ENCODE measurements around the gene NAA16. TPM values are rescaled to one million over a fixed set of nuclear protein-coding genes. Genes with fewer than 3 reads are reported as not detected.

NAA16 gene
- total RNA-seq, 1 donor from 2014 or later = 6.5 TPM

DNA sequence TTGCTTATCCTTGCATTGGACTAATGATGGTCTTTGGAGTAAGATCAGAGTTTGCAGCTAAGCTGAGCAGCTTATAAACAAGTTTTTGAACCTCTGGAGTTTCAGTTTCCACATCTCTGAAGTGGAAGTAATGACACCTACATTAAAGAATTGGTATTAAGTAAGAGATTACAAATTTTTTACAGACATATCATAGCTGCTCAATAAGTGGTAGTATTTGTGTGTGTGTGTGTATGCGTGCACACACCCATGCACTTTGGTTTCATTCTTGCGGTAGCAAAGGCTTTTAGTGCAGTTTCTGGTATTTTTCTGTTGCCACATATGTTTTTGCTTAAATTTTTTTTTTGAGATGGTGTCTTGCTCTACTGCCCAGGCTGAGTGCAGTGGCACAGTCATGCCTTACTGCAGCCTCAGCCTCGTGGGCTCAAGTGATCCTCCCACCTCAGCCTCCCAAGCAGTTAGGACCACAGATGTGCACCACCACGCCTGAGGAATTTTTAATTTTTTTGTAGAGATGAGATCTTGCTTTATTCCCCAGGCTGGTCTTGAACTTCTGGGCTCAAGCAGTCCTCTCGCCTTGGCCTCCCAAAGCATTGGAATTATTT lies 4.5 kb downstream of the NAA16 start:
- peaks cover 60% of the 10 kb centered on the region for H3K4me1 ChIP-seq
- no peak overlapping the region for H3K27ac ChIP-seq (replicated peaks)
- H3K27me3 ChIP-seq (ENCODE audit: low read depth) = no peaks in the 10 kb centered on the region
- intact Hi-C loops (cut with micrococcal nuclease) = no loop called here
- H3K36me3 ChIP-seq = peaks cover 4% of the 10 kb centered on the region
- TF ChIP-seq, protein P1, sequence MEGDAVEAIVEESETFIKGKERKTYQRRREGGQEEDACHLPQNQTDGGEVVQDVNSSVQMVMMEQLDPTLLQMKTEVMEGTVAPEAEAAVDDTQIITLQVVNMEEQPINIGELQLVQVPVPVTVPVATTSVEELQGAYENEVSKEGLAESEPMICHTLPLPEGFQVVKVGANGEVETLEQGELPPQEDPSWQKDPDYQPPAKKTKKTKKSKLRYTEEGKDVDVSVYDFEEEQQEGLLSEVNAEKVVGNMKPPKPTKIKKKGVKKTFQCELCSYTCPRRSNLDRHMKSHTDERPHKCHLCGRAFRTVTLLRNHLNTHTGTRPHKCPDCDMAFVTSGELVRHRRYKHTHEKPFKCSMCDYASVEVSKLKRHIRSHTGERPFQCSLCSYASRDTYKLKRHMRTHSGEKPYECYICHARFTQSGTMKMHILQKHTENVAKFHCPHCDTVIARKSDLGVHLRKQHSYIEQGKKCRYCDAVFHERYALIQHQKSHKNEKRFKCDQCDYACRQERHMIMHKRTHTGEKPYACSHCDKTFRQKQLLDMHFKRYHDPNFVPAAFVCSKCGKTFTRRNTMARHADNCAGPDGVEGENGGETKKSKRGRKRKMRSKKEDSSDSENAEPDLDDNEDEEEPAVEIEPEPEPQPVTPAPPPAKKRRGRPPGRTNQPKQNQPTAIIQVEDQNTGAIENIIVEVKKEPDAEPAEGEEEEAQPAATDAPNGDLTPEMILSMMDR (IDR thresholded peaks at IDR 0.05; ENCODE audit: borderline replicate concordance) = no peak
- no peak overlapping the region for H3K4me3 ChIP-seq
- DNase-seq = no peak
- no peaks in the 10 kb centered on the region for H3K9me3 ChIP-seq (replicated peaks)

DNA sequence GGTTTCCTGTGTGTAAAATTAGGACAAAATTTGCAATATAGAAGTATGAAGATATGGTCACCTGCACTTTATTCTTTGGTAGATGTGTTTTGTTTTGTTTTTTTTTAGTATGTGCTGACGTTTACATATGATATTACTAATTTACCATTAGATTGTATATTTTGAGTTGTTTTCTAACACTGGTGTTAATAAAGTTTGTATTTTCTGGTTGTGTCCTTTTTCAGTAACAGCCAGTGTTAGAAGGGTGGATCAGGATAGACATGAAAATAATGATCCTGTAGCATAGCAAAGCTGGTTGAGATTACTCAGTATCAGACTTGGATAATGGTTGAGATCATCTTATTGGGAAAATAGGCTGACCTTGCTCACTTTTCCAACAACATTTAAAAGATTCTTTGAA lies 6.2 kb downstream of the NAA16 start:
- DNase-seq = no peak
- Histone ChIP-seq H3K27ac (replicated peaks) (no peak overlapping the region), H3K9me3 (replicated peaks) (no peaks in the 10 kb centered on the region), H3K4me3 (no peak overlapping the region), H3K4me1 (peaks cover 44% of the 10 kb centered on the region), H3K36me3 (peaks cover 11% of the 10 kb centered on the region), H3K27me3 (ENCODE audit: low read depth) (no peaks in the 10 kb centered on the region)
- intact Hi-C loops (cut with micrococcal nuclease) = no loop called here
- TF ChIP-seq, protein P1 (IDR thresholded peaks at IDR 0.05; ENCODE audit: borderline replicate concordance) = no peak

DNA sequence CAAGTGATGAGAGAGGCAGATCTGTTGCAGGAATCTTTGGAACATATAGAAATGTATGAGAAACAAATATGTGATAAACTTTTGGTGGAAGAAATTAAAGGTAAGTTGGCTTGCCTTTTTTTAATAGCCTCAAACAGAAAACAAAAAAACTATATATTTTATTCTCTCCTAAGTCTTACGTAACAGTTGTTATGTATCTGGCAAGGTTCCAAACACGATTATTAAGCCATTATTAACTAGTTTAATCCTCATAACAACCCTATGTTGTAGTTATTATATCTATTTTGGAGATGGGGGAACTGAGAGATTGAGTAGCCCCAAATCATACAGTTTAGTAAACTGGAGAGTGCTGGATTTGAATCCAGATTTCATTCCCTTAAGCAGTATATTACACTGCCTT lies 14.7 kb downstream of the NAA16 start:
- no peak for DNase-seq
- H3K9me3 ChIP-seq (replicated peaks) = no peaks in the 10 kb centered on the region
- peaks cover 22% of the 10 kb centered on the region for H3K4me1 ChIP-seq
- no peak overlapping the region for H3K27ac ChIP-seq (replicated peaks)
- no peaks in the 10 kb centered on the region for H3K27me3 ChIP-seq (ENCODE audit: low read depth)
- intact Hi-C loops (cut with micrococcal nuclease) = no loop called here
- TF ChIP-seq, protein P1 (IDR thresholded peaks at IDR 0.05; ENCODE audit: borderline replicate concordance) = no peak
- H3K4me3 ChIP-seq = no peak overlapping the region
- peaks cover 47% of the 10 kb centered on the region for H3K36me3 ChIP-seq

DNA sequence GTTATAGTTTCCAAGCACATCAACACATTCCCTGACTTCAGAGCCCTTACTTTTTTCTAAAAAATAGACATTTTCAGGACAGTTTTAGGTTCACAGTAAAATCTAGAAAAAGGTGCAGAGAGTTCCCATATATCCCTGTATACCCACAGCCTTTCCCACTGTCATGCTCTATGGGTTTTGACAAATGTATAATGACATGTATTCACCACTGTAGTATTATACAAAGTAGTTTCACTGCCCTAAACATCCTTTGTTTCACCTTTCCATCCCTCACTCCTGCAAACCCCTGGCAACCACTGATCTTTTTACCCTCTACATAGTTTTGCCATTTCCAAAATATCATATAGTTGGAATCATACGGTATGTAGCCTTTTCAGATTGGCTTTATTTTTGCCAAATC lies 15.6 kb downstream of the NAA16 start:
- no peaks in the 10 kb centered on the region for H3K27me3 ChIP-seq (ENCODE audit: low read depth)
- intact Hi-C loops (cut with micrococcal nuclease) = no loop called here
- H3K4me3 ChIP-seq = no peak overlapping the region
- TF ChIP-seq, protein P1 (IDR thresholded peaks at IDR 0.05; ENCODE audit: borderline replicate concordance) = no peak
- peaks cover 32% of the 10 kb centered on the region for H3K4me1 ChIP-seq
- DNase-seq = no peak
- H3K27ac ChIP-seq (replicated peaks) = no peak overlapping the region
- H3K9me3 ChIP-seq (replicated peaks) = no peaks in the 10 kb centered on the region
- H3K36me3 ChIP-seq = peaks cover 41% of the 10 kb centered on the region

DNA sequence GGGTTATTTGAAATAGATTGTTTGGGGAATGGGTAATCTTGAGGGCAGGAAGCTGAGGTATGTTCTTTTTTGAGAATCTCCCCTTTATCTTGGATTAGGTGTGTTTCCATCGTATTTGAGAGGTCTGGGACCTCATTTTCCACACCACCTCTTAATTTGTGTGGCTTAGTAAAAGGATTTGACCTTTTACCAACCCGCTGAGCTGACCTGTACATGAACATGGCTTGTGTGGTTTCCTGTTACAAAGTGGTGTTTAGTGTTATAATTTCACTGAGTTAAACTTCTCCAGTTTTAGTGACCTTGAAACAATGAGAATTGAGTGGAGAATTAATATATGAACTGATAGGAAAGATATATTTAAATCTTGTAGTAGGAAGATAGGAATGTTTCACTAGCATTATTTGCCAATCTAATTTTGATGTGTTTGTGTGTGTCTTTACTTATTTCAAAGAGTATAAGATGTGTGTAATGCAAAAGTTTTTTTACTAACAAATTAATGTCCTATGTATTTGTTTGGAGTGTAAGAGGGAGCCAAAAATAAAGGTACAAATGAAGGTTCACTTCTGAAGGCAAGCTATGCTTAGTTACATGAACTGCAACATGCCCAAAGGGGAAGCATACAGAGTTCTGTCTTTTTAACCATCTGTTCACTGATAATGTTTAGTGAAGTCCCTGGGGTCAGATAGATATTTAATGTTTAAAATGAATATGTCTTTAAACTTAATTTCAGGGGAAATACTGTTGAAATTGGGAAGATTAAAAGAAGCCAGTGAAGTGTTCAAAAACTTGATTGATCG lies 17.1 kb downstream of the NAA16 start:
- Histone ChIP-seq H3K27me3 (ENCODE audit: low read depth) (no peaks in the 10 kb centered on the region), H3K27ac (replicated peaks) (peak overlapping the region; percentile 43), H3K9me3 (replicated peaks) (no peaks in the 10 kb centered on the region), H3K36me3 (peaks cover 41% of the 10 kb centered on the region), H3K4me1 (peaks cover 39% of the 10 kb centered on the region), H3K4me3 (no peak overlapping the region)
- no peak for DNase-seq
- intact Hi-C loops (cut with micrococcal nuclease) = no loop called here
- TF ChIP-seq, protein P1 (IDR thresholded peaks at IDR 0.05; ENCODE audit: borderline replicate concordance) = no peak
